SK-MEL-5 (cell line): ENCODE results near the gene ONECUT1. TPM values are rescaled to one million over a fixed set of nuclear protein-coding genes. Genes with fewer than 3 reads are reported as not detected.
A peak's percentile ranks its signal among the peaks of the same experiment; 100 is the strongest.

Experiments used
- DNase-seq: peaks from one replicate; pipeline ENCODE4 v3.0.0-alpha.2; 2016; ENCODE audit warnings: low read depth, low spot score
- in situ Hi-C: cut with HindIII; loops from 2 replicates; pipeline ENCODE4 v1.10.0; 2016; ENCODE audit warnings: low sequenced_read_pairs, high pct_unique_total_duplicates, low pct_unique_long_range_greater_than_20kb
- total RNA-seq: library from RNA; depleted of rRNA; stranded (reverse); fragments of >200 nt; shearing (Covaris generic); gene quantifications from 2 replicates; pipeline ENCODE4 v1.2.3, GENCODE V29; 2014

The ONECUT1 gene
- total RNA-seq, 1 experiment from 2014 or later = 5.0 TPM

GRCh38 chr15:52799145-52799811 is 9.1 kb upstream of the ONECUT1 start:
- in situ Hi-C loops = no loop called here
- no peak for DNase-seq

GRCh38 chr15:52798529-52799101 is 8.5 kb upstream of the ONECUT1 start:
- DNase-seq = no peak
- in situ Hi-C loops = no loop called here

GRCh38 chr15:52797625-52798501 is 7.7 kb upstream of the ONECUT1 start:
- no peak for DNase-seq
- in situ Hi-C loops = no loop called here

GRCh38 chr15:52796753-52797520 is 6.8 kb upstream of the ONECUT1 start:
- in situ Hi-C loops = no loop called here
- DNase-seq = no peak

GRCh38 chr15:52796228-52796521 is 6.0 kb upstream of the ONECUT1 start:
- no peak for DNase-seq
- in situ Hi-C loops = no loop called here

GRCh38 chr15:52795464-52796227 is 5.5 kb upstream of the ONECUT1 start:
- no peak for DNase-seq
- in situ Hi-C loops = no loop called here

GRCh38 chr15:52794665-52795463 is 4.7 kb upstream of the ONECUT1 start:
- DNase-seq = no peak
- in situ Hi-C loops = no loop called here

GRCh38 chr15:52791776-52792175 is 1.6 kb upstream of the ONECUT1 start:
- DNase-seq = no peak

GRCh38 chr15:52790941-52791751 is 1.0 kb upstream of the ONECUT1 start:
- in situ Hi-C loops = no loop called here

More at GRCh38 chr15:52791776-52792175, 1.6 kb upstream of the ONECUT1 start:
- in situ Hi-C loops = no loop called here

GRCh38 chr15:52789601-52790168 is 451 bp downstream of the ONECUT1 start:
- DNase-seq = peak; percentile 37
- in situ Hi-C loops = no loop called here

More at GRCh38 chr15:52790941-52791751, 1.0 kb upstream of the ONECUT1 start:
- DNase-seq = no peak

GRCh38 chr15:52789008-52789600 is 1.0 kb downstream of the ONECUT1 start:
- DNase-seq = no peak
- in situ Hi-C loops = no loop called here

- no peak for DNase-seq
- in situ Hi-C loops = no loop called here
Observed at GRCh38 chr15:52788099-52788986, 1.8 kb downstream of the ONECUT1 start.

GRCh38 chr15:52787549-52788098 is 2.5 kb downstream of the ONECUT1 start:
- in situ Hi-C loops = no loop called here

GRCh38 chr15:52787123-52787503 is 3.0 kb downstream of the ONECUT1 start:
- no peak for DNase-seq
- in situ Hi-C loops = no loop called here

More at GRCh38 chr15:52787549-52788098, 2.5 kb downstream of the ONECUT1 start:
- no peak for DNase-seq
